HEK293 (cell line): ENCODE results near the gene RBBP8NL.

ENCODE experiments used
- BCL11B ChIP-seq: fragments of 450-650 bp; formaldehyde crosslinking; IDR thresholded peaks from 2 replicates; pipeline ENCODE4 v1.5.1; 2016; ENCODE audit warnings: low read depth, missing biosample characterization, missing genetic modification characterization
- HOXA7 ChIP-seq: sonication (generic); formaldehyde crosslinking; IDR thresholded peaks from 2 replicates; pipeline ENCODE4 v1.8.1; 2022; ENCODE audit warnings: missing genetic modification reagents, borderline replicate concordance
- INSM2 ChIP-seq: fragments of 450-650 bp; formaldehyde crosslinking; IDR thresholded peaks from 2 replicates; pipeline ENCODE4 v1.5.1; 2016; ENCODE audit warnings: missing biosample characterization, missing genetic modification characterization
- MEIS1 ChIP-seq: sonication (generic); formaldehyde crosslinking; IDR thresholded peaks from 2 replicates; pipeline ENCODE4 v1.8.1; 2022; ENCODE audit warnings: missing genetic modification reagents, mild to moderate bottlenecking, borderline replicate concordance
- SALL2 ChIP-seq: fragments of 450-650 bp; formaldehyde crosslinking; IDR thresholded peaks from 2 replicates; pipeline ENCODE4 v1.5.0; 2017; ENCODE audit warnings: missing biosample characterization, mild to moderate bottlenecking, missing genetic modification characterization, borderline replicate concordance
- SCRT2 ChIP-seq: fragments of 450-650 bp; formaldehyde crosslinking; IDR thresholded peaks from 2 replicates; pipeline ENCODE4 v1.5.1; 2016; ENCODE audit warnings: missing biosample characterization, missing genetic modification characterization
- SP7 ChIP-seq: fragments of 450-650 bp; formaldehyde crosslinking; IDR thresholded peaks from 2 replicates; pipeline ENCODE4 v1.5.1; 2016; ENCODE audit warnings: missing biosample characterization, missing genetic modification characterization
- WT1 ChIP-seq: fragments of 450-650 bp; formaldehyde crosslinking; IDR thresholded peaks from 2 replicates; pipeline ENCODE4 v1.5.1; 2016; ENCODE audit warnings: missing biosample characterization, missing genetic modification characterization
- ZFP3 ChIP-seq: fragments of 450-650 bp; formaldehyde crosslinking; IDR thresholded peaks from 2 replicates; pipeline ENCODE4 v1.5.1; 2016; ENCODE audit warnings: low read depth, missing biosample characterization, missing genetic modification characterization
- ZFP69B ChIP-seq: fragments of 450-650 bp; formaldehyde crosslinking; IDR thresholded peaks from 2 replicates; pipeline ENCODE4 v1.5.1; 2016; ENCODE audit warnings: missing biosample characterization, missing genetic modification characterization
- ZNF112 ChIP-seq: fragments of 450-650 bp; formaldehyde crosslinking; IDR thresholded peaks from 2 replicates; pipeline ENCODE4 v1.5.0; 2017; ENCODE audit warnings: missing biosample characterization, missing genetic modification characterization
- ZNF148 ChIP-seq: fragments of 450-650 bp; formaldehyde crosslinking; IDR thresholded peaks from 2 replicates; pipeline ENCODE4 v1.5.0; 2017; ENCODE audit warnings: missing biosample characterization, missing genetic modification characterization, borderline replicate concordance
- ZNF169 ChIP-seq: fragments of 450-650 bp; formaldehyde crosslinking; IDR thresholded peaks from 2 replicates; pipeline ENCODE4 v1.5.1; 2016; ENCODE audit warnings: missing biosample characterization, missing genetic modification characterization
- ZNF184 ChIP-seq: fragments of 450-650 bp; IDR thresholded peaks from 2 replicates; pipeline ENCODE4 v1.5.1; 2018; ENCODE audit warnings: missing biosample characterization, mild to moderate bottlenecking, missing genetic modification characterization
- ZNF274 ChIP-seq, 2 experiments: fragments of 200-500 bp in 1 of 2; fragments of 450-650 bp in 1 of 2; sonication (Bioruptor generic) in 1 of 2; formaldehyde crosslinking in 1 of 2; IDR thresholded peaks; 2 replicates each; pipeline versions ENCODE4 v1.5.1 to v1.6.1; 2014 to 2016; ENCODE audit warnings: borderline replicate concordance in 1 of 2, inconsistent platforms in 1 of 2, low read length in 1 of 2, missing biosample characterization in 1 of 2, missing genetic modification characterization in 1 of 2
- ZNF280D ChIP-seq: fragments of 450-650 bp; formaldehyde crosslinking; IDR thresholded peaks from 2 replicates; pipeline ENCODE4 v1.5.1; 2016; ENCODE audit warnings: missing biosample characterization, missing genetic modification characterization
- ZNF292 ChIP-seq: fragments of 450-650 bp; formaldehyde crosslinking; IDR thresholded peaks from 2 replicates; pipeline ENCODE4 v1.5.1; 2016; ENCODE audit warnings: low read depth, missing biosample characterization, missing genetic modification characterization, borderline replicate concordance
- ZNF362 ChIP-seq: fragments of 450-650 bp; formaldehyde crosslinking; IDR thresholded peaks from 2 replicates; pipeline ENCODE4 v1.5.1; 2016; ENCODE audit warnings: missing biosample characterization, missing genetic modification characterization
- ZNF366 ChIP-seq: fragments of 450-650 bp; formaldehyde crosslinking; conservative IDR thresholded peaks from 2 replicates; pipeline ENCODE4 v1.5.1; 2016; ENCODE audit warnings: missing biosample characterization, missing genetic modification characterization
- ZNF416 ChIP-seq: fragments of 450-650 bp; formaldehyde crosslinking; IDR thresholded peaks from 2 replicates; pipeline ENCODE4 v1.5.1; 2016; ENCODE audit warnings: missing biosample characterization, missing genetic modification characterization
- ZNF510 ChIP-seq: fragments of 450-650 bp; formaldehyde crosslinking; IDR thresholded peaks from 2 replicates; pipeline ENCODE4 v1.5.1; 2018; ENCODE audit warnings: mild to moderate bottlenecking, missing genetic modification characterization, missing biosample characterization; ENCODE audit not compliant: insufficient replicate concordance
- ZNF514 ChIP-seq: fragments of 450-650 bp; formaldehyde crosslinking; IDR thresholded peaks from 2 replicates; pipeline ENCODE4 v1.5.1; 2016; ENCODE audit warnings: missing biosample characterization, missing genetic modification characterization
- ZNF544 ChIP-seq: fragments of 450-650 bp; formaldehyde crosslinking; IDR thresholded peaks from 2 replicates; pipeline ENCODE4 v1.5.0; 2017; ENCODE audit warnings: missing biosample characterization, missing genetic modification characterization
- ZNF548 ChIP-seq: fragments of 450-650 bp; formaldehyde crosslinking; IDR thresholded peaks from 2 replicates; pipeline ENCODE4 v1.5.1; 2016; ENCODE audit warnings: missing biosample characterization, missing genetic modification characterization
- ZNF555 ChIP-seq: fragments of 450-650 bp; formaldehyde crosslinking; conservative IDR thresholded peaks from 2 replicates; pipeline ENCODE4 v1.5.1; 2017; ENCODE audit warnings: missing biosample characterization, mild to moderate bottlenecking, missing genetic modification characterization, inconsistent platforms
- ZNF664 ChIP-seq: fragments of 450-650 bp; formaldehyde crosslinking; IDR thresholded peaks from 2 replicates; pipeline ENCODE4 v1.5.1; 2016; ENCODE audit warnings: missing biosample characterization, missing genetic modification characterization
- ZNF692 ChIP-seq: fragments of 450-650 bp; formaldehyde crosslinking; IDR thresholded peaks from 2 replicates; pipeline ENCODE4 v1.5.1; 2016; ENCODE audit warnings: missing biosample characterization, missing genetic modification characterization
- ZNF704 ChIP-seq: fragments of 450-650 bp; formaldehyde crosslinking; IDR thresholded peaks from 2 replicates; pipeline ENCODE4 v1.5.1; 2016; ENCODE audit warnings: missing biosample characterization, missing genetic modification characterization
- ZSCAN23 ChIP-seq: fragments of 450-650 bp; formaldehyde crosslinking; IDR thresholded peaks from 2 replicates; pipeline ENCODE4 v1.5.1; 2016; ENCODE audit warnings: missing biosample characterization, missing genetic modification characterization

The RBBP8NL gene

GRCh38 chr20:62407221-62407992 is 19.9 kb downstream of the RBBP8NL start, which contains the start of gene CABLES2 (continued):
- TF ChIP-seq ZNF280D (tag by site-specific recombination) = no peak
- peak; percentile 84 for TF ChIP-seq ZSCAN23 (tag by site-specific recombination)
- peak; percentile 74 for TF ChIP-seq INSM2 (tag by site-specific recombination)
- no peak for TF ChIP-seq ZNF544 (tag by site-specific recombination)
- TF ChIP-seq SALL2 (tag by site-specific recombination) = no peak
- no peak for TF ChIP-seq MEIS1
- no peak for TF ChIP-seq ZNF148
- TF ChIP-seq ZNF692 (tag by site-specific recombination) = peak; percentile 91
- TF ChIP-seq BCL11B (tag by site-specific recombination) = no peak
- TF ChIP-seq ZNF555 (tag by site-specific recombination) = no peak
- no peak for TF ChIP-seq ZNF169 (tag by site-specific recombination)
- TF ChIP-seq HOXA7 (CRISPR knock-in tag) = no peak
- no peak for TF ChIP-seq ZNF514
- TF ChIP-seq ZNF274 (IDR thresholded peaks at IDR 0.05; ENCODE audit: low read length) = no peak
- TF ChIP-seq ZNF274 (tag by site-specific recombination; IDR thresholded peaks at IDR 0.05; ENCODE audit: borderline replicate concordance) = no peak
- TF ChIP-seq ZNF112 (tag by site-specific recombination) = no peak
- TF ChIP-seq ZNF548 (tag by site-specific recombination) = no peak
- peak; percentile 79; the same call in 1 of the 2 replicates for TF ChIP-seq ZNF184 (tag by site-specific recombination)
- no peak for TF ChIP-seq ZNF292 (tag by site-specific recombination)
- 0 out of 2 replicates have a peak, but pooled peaks have one; percentile 13 for TF ChIP-seq ZNF366 (tag by site-specific recombination)
- TF ChIP-seq SP7 = peak; percentile 91
- peak; percentile 87 for TF ChIP-seq ZFP69B (tag by site-specific recombination)
- TF ChIP-seq ZNF664 = no peak
- peak; percentile 51 for TF ChIP-seq SCRT2 (tag by site-specific recombination)
- peak; percentile 60 for TF ChIP-seq WT1 (tag by site-specific recombination)
- no peak for TF ChIP-seq ZFP3 (tag by site-specific recombination)
- TF ChIP-seq ZNF704 (tag by site-specific recombination) = no peak
- no peak for TF ChIP-seq ZNF416 (tag by site-specific recombination)
- TF ChIP-seq ZNF510 = no peak
- no peak for TF ChIP-seq ZNF362 (tag by site-specific recombination)
